Kidney epithelial cell (primary cell): ENCODE data around the gene AOC1. TPM values are rescaled to one million over a fixed set of nuclear protein-coding genes. Genes with fewer than 3 reads are reported as not detected.

Source experiments
- DNase-seq: peaks from one replicate; pipeline ENCODE4 v3.0.0-alpha.2; 2010; ENCODE audit warnings: low read depth
- H3K27me3 ChIP-seq: 2 replicates; pipeline ENCODE4 v1.6.0; 2011; ENCODE audit warnings: low read length; ENCODE audit not compliant: control insufficient read depth, insufficient read depth
- H3K36me3 ChIP-seq: 2 replicates; pipeline ENCODE4 v1.5.1; 2011; ENCODE audit warnings: low read length; ENCODE audit not compliant: control insufficient read depth, insufficient read depth
- H3K4me3 ChIP-seq: 2 replicates; pipeline ENCODE4 v1.5.1; 2011; ENCODE audit warnings: low read depth, mild to moderate bottlenecking, control low read depth, low read length
- total RNA-seq: library from RNA; depleted of rRNA; stranded (reverse); fragments of >200 nt; gene quantifications from 2 replicates; pipeline ENCODE4 v1.2.3, GENCODE V29; 2015
- TF ChIP-seq, protein P1 (sequence below): IDR thresholded peaks from 2 replicates; pipeline ENCODE4 v1.5.1; 2011; ENCODE audit warnings: mild to moderate bottlenecking, moderate library complexity, low read length, control low read depth, inconsistent platforms; ENCODE audit not compliant: insufficient read depth, poor library complexity, severe bottlenecking

Gene AOC1
- total RNA-seq, 1 donor from 2014 or later, result 1.0 TPM

DNA sequence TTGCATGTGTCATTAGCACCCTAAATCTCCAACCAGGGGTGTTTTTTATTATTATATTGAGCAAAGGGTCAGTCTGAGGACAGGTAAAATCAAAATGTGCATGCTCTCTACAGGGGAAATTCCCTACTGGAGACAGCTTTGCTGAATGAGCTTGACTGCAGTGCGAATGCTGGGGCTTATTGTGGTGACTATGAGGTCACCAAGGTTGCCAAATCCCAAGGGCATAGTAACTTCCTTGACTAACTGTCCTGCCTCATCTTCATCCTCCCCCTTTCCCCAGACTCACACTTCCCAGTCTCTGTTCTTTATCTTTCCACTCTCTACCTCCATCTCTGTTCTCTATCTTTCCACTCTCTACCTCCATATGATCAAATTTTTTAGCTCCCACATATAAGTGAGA is 22.9 kb upstream of the AOC1 start:
- TF ChIP-seq, protein P1, sequence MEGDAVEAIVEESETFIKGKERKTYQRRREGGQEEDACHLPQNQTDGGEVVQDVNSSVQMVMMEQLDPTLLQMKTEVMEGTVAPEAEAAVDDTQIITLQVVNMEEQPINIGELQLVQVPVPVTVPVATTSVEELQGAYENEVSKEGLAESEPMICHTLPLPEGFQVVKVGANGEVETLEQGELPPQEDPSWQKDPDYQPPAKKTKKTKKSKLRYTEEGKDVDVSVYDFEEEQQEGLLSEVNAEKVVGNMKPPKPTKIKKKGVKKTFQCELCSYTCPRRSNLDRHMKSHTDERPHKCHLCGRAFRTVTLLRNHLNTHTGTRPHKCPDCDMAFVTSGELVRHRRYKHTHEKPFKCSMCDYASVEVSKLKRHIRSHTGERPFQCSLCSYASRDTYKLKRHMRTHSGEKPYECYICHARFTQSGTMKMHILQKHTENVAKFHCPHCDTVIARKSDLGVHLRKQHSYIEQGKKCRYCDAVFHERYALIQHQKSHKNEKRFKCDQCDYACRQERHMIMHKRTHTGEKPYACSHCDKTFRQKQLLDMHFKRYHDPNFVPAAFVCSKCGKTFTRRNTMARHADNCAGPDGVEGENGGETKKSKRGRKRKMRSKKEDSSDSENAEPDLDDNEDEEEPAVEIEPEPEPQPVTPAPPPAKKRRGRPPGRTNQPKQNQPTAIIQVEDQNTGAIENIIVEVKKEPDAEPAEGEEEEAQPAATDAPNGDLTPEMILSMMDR, result no peak
- H3K27me3 ChIP-seq, result no peaks in the 10 kb centered on the region
- no peak overlapping the region for H3K4me3 ChIP-seq
- no peak for DNase-seq
- H3K36me3 ChIP-seq, result no peaks in the 10 kb centered on the region

- no peaks in the 10 kb centered on the region for H3K36me3 ChIP-seq
- TF ChIP-seq, protein P1, result no peak
- H3K27me3 ChIP-seq, result no peaks in the 10 kb centered on the region
- no peak overlapping the region for H3K4me3 ChIP-seq
- DNase-seq, result no peak
Measured at GRCh38 chr7:150830937-150831336, 21.4 kb upstream of the AOC1 start.

- Histone ChIP-seq H3K27me3 (no peaks in the 10 kb centered on the region), H3K4me3 (no peak overlapping the region), H3K36me3 (no peaks in the 10 kb centered on the region)
- TF ChIP-seq, protein P1, result no peak
- no peak for DNase-seq
Measured at GRCh38 chr7:150831851-150832250, 20.5 kb upstream of the AOC1 start.

DNA sequence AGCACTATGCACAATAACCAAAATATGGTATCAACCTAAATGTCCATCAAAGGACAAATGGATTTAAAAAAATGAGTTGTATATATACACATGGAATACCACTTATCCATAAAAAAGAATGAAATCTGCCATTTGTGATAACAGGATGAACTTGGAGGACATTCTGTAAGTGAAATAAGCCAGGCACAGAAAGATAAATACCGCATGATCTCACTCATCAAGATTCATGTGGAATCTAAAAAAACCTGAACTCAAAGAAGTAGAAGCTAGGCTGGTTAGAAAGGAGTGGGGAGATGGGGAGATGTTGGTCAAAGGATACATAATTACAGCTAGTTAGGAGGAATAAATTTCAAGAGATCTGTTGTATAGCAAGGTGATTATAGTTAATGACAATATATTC is 17.3 kb upstream of the AOC1 start:
- Histone ChIP-seq H3K36me3 (no peaks in the 10 kb centered on the region), H3K4me3 (no peak overlapping the region), H3K27me3 (no peaks in the 10 kb centered on the region)
- TF ChIP-seq, protein P1, result no peak
- DNase-seq, result no peak

- H3K27me3 ChIP-seq, result no peaks in the 10 kb centered on the region
- no peak for DNase-seq
- H3K4me3 ChIP-seq, result no peak overlapping the region
- no peaks in the 10 kb centered on the region for H3K36me3 ChIP-seq
- TF ChIP-seq, protein P1, result no peak
Measured at GRCh38 chr7:150835702-150836280, 16.5 kb upstream of the AOC1 start.

- H3K27me3 ChIP-seq, result no peaks in the 10 kb centered on the region
- H3K4me3 ChIP-seq, result no peak overlapping the region
- TF ChIP-seq, protein P1, result no peak
- DNase-seq, result no peak
- H3K36me3 ChIP-seq, result no peaks in the 10 kb centered on the region
Measured at GRCh38 chr7:150838965-150839650, 13.2 kb upstream of the AOC1 start.
